Posterior vena cava (tissue), 2 donors: ENCODE data around the gene TRA2A. TPM values are rescaled to one million over a fixed set of nuclear protein-coding genes. Genes with fewer than 3 reads are reported as not detected.
"Not testable (repeated sequence)": the region's sequence is repeated elsewhere in the genome, so short reads cannot be mapped to it uniquely, and the experiment has no call there.

Experiments
- DNase-seq: peaks from one replicate; pipeline ENCODE4 v3.0.0-alpha.2; 2020; ENCODE audit warnings: low spot score
- intact Hi-C, 2 donors: fragments of 100-400 bp; cut with DNase I; formaldehyde crosslinking; loops; one replicate each; pipeline versions ENCODE4 v1.14.1 to v1.14.2; 2022 to 2023
- total RNA-seq, 2 donors: library from RNA; stranded (reverse); fragmentation: NEBNext Ultra II Directional; extraction: Animal tissue kit (Norgen Biotek cat#: 25700); gene quantifications; one replicate each; pipeline ENCODE4 v1.2.1, GENCODE V29; 2021
- donor health status: DM: yes; HTN: yes; CAD: no.
- donor health status: DM: yes; HTN: yes; CAD: no.

Gene TRA2A
- total RNA-seq, 2 donors from 2014 or later = 51.1 to 52.2 TPM

DNA sequence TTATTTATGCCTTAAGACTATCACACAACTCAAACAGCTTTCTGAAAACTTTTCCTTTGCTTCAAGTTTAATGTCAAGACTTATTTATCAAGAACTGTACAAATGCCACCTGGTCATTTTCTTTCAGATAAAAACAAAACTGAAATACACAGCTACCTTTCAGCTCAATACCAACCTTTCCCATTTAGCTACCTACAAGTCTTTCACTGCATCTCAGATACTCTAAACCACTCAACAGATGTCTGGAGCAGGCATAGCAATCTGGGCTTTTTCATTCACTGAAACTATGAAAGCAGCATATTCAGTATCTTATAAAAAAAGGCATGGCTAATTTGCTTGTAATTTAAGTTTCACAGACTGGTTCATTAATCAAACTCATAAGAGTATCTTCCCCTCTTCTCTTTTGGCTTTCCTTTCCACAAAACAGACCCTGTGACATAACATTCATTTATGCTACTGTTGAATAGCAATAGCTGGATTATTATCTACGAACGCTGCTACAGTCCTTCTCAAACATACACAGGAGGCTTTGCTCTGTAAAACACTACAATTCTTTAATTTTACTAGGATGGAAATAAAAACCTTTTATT lies 8.2 kb downstream of the TRA2A start:
- no peak for DNase-seq

DNA sequence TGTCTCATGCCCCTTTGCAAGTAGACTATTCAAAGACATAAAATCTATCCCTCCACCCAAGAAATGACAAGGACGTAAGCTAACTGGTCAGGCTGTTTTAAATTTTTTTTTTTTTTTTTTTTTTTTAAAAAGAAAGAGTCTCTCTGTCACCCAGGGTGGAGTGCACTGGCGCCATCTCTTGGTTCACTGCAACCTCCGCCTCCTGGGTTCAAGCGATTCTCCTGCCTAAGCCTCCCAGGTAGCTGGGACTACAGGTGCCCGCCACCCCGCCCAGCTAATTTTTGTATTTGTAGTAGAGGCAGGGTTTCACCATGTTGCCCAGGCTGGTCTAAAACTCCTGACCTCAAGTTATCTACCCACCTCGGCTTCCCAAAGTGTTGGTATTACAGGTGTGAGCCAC lies 11.2 kb downstream of the TRA2A start:
- intact Hi-C loops = no loop called here
- DNase-seq = no peak

More for the DNA sequence above, 8.2 kb downstream of the TRA2A start:
- intact Hi-C loops = no loop called here

GRCh38 chr7:23514755-23515154 lies 17.0 kb downstream of the TRA2A start:
- DNase-seq = no peak
- intact Hi-C loops = no loop called here

DNA sequence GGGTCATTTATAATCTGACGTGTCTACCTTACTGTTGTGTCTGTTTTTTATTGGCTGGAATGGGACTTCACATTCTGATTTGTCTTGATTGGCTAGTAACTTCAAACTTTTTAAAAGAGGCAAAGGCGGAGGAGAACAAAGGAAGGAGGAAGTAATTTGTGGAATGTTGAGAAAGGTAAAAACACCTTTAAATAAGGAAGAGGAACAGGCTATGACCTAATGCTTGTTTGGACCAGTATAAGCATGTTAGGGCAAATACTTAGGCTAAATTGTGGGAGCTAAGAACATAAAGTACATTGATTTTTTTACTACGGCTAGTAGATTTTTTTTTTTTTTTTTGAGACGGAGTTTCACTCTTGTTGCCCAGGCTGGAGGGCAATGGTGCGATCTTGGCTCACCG lies 18.0 kb downstream of the TRA2A start:
- DNase-seq, intact Hi-C loops: not testable (repeated sequence)

DNA sequence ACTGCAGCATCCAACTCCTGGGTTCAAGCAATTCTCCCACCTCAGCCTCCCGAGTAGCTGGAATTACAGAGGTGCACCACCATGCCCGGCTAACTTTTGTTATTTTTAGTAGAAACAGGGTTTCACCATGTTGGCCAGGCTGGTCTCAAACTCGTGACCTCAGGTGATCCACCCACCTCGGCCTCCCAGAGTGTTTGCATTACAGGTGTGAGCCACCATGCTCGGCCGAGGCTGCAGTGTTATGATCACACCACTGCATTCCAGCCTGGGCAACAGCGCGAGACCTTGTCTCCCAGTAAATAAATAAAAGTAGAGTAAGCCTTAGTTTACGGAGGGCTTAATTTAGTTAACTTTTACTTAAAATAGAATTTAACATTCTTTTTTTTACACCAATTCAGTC lies 37.8 kb downstream of the TRA2A start:
- no peak for DNase-seq
- intact Hi-C loops = no loop called here

DNA sequence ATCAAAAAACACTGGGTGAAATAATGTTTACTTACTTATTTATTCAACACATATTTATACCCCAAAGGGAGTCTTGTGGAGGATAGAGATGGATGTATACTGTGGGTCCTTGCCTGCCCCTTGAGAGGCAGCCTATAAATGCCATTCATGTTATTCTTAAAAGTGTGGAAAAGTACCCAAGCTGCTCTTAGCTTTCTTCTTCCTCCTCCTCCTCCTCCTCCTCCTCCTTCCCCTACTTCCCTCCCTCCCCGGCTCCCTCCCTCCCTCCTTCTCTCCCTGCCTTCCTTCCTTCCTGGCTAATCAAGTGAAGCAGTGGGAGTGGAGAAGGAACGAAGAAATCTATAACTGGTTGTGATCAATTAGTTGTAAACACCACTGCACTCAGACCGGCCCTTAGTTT lies 40.3 kb downstream of the TRA2A start:
- intact Hi-C loops = no loop called here
- DNase-seq = no peak

DNA sequence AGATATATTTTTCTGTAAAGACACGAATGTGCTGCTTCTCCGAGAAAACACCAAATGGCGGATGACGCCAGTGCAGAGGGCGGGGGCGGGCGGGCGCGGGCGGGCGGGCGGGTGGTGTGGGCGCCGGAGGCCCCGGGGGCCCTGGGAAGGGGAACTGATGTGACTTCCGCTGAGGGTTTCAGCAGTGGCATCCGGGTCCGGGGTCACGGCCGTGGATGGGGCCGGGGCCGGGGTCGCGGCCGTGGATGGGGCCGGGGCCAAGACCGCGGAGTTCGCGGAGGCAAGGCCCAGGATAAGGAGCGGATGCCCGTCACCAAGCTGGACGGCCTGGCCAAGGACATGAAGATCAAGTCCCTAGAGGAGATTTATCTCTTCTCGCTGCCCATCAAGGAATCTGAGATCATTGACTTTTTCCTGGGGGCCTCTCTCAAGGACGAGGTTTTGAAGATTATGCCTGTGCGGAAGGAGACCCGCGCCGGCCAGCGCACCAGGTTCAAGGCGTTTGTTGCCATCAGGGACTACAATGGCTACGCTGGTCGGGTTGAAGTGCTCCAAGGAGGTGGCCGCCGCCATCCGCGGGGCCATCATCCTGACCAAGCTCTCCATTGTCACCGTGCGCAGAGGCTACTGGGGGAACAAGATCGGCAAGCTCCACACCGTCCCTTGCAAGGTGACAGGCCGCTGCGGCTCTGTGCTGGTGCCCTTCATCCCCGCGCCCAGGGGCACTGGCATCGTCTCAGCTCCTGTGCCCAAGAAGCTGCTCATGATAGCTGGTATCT lies 41.2 kb downstream of the TRA2A start:
- intact Hi-C loops = no loop called here
- DNase-seq = no peak

DNA sequence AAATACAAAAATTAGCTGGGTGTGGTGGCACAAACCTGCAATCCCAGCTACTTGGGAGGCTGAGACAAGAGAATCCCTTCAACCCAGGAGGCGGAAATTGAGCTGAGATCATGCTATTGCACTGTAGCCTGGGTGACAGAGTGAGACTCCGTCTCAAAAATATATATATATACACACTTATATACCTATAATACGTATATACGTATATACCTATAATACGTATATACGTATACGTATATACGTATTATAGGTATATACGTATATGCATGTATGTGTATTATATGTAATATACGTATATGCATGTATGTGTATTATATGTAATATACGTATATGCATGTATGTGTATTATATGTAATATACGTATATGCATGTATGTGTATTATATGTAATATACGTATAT lies 43.1 kb downstream of the TRA2A start:
- DNase-seq, intact Hi-C loops: not testable (repeated sequence)

DNA sequence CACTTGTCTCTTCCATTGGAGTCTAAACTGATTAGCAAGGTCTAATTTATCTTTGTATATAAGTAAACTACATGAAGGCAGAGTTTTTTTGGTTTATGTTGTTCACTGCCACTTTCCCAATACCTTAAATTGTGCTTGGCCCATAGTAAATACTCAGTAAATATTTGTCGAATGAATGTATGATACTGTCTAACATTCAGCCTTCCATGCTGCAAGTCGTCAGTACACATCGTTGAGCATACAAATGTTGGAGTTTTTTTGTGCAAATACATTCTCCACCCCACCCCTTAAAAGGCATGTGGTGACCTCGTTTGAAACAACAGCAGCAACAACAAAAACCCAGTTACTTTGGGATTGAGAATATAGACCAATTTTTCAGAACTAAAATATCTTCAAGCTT lies 44.1 kb downstream of the TRA2A start:
- intact Hi-C loops = no loop called here

DNA sequence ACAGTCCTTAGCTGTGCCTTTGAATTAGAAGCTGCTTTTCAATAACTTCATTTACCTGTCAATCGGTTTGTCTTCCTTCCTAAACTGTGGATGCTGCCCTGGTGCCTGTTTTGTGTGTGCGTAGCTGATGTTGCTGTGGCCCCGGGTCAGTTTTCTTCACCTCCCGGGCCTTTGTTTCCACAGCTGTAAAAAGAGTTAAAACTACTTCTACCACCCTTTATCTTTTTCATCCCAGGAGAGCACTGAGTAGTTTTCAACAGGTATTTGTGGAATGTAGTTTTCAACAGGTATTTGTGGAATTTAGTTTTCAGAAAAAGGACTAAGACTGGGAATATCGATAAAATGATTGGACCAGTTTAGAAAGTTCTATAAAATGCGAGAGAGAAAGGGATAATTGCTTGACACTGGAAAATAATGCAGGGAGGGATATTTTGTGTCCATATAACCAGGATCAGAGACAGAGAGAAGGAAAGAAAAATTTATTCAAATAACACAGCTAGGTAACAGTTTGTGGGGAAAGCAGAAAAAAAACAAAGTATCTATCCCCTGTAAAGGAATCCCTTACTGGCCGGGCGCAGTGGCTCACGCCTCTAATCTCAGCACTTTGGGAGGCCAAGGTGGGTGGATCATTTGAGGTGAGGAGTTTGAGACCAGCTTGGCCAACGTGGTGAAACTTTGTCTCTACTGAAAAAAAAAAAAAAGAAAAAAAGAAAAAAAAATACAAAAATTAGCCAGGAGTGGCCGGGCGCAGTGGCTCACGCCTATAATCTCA lies 45.6 kb downstream of the TRA2A start:
- DNase-seq = no peak
- intact Hi-C loops = no loop called here

More for the DNA sequence above, 44.1 kb downstream of the TRA2A start:
- DNase-seq = no peak

- intact Hi-C loops = no loop called here
- no peak for DNase-seq
These were observed 49.1 kb downstream of the TRA2A start for GRCh38 chr7:23482686-23483085.

DNA sequence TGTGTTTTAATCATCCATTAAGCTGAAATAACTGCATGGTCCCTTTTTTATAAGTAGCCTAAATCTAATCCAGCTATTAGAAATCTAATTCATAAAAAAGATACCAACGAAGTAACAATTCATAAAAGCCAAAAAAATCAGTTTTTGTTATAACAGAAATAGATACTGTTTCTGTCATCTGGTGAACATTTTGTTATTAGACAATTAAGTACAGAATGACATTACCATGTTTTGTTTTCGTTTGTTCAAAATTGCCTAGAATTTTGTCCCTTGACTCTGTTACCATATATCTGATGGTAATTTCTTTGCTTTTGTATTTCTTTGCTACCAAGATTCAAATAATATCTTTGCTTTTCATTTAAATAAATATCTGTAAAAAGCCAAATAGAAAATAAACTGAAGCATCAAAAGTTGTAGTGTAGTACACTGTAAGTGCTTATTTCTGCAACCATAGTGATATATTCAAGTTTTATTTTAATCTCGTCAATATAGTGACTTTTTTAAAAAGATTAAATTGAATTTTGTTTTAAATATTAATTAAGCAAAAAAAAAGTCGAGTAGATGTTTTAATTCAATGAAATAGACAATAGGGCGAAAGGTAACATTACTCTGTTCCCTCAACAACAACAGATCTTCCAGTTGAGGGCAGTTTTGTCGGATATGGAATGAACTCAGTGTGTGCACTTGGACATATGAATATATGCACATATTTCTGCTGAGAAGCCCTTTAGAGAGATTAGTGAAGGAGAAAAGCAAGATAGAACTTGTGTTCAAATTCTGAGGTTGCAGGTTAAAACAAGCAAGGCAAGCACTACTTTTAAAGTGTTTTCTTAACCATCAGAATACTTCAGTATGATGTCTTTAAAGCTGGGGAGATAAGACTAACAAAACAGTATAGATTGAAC lies 53.6 kb downstream of the TRA2A start:
- intact Hi-C loops = loop anchor here in 1 of 2 donors (5.0 kb wide), 1 partner anchor 204 kb away; the partner anchor contains the start of gene FAM221A
- no peak for DNase-seq

GRCh38 chr7:23477157-23477499 lies 54.7 kb downstream of the TRA2A start:
- DNase-seq = no peak
- intact Hi-C loops = loop anchor here in 1 of 2 donors (5.0 kb wide), 1 partner anchor 205 kb away; the partner anchor contains the start of gene FAM221A

- DNase-seq = no peak
- intact Hi-C loops = loop anchor here in 1 of 2 donors (5.0 kb wide), 1 partner anchor 206 kb away; the partner anchor contains the start of gene FAM221A
These were observed 55.3 kb downstream of the TRA2A start for GRCh38 chr7:23476286-23477156.

DNA sequence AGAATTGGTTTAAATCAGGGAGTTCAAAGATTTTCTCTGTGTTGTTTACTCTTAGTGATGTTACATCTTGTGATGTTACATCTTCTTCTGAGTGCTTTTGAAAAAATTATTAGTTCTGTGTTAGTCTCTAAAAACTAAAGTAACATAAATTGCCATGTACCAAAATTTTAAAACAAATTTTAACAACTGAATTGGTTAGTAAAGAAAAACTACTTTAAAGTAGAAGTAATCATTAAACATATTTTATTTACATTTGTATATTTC lies 56.3 kb downstream of the TRA2A start:
- intact Hi-C loops = loop anchor here in 1 of 2 donors (5.0 kb wide), 1 partner anchor 207 kb away; the partner anchor contains the start of gene FAM221A
- DNase-seq = no peak

- intact Hi-C loops = loop anchor here in 1 of 2 donors (5.0 kb wide), 1 partner anchor 207 kb away; the partner anchor contains the start of gene FAM221A
- no peak for DNase-seq
These were observed 56.8 kb downstream of the TRA2A start for GRCh38 chr7:23474829-23475575.

GRCh38 chr7:23474094-23474828 lies 57.5 kb downstream of the TRA2A start:
- peak; percentile 92 for DNase-seq
- intact Hi-C loops = no loop called here
